ENCODE measurements around the gene FBLN1.

Gene FBLN1

DNA sequence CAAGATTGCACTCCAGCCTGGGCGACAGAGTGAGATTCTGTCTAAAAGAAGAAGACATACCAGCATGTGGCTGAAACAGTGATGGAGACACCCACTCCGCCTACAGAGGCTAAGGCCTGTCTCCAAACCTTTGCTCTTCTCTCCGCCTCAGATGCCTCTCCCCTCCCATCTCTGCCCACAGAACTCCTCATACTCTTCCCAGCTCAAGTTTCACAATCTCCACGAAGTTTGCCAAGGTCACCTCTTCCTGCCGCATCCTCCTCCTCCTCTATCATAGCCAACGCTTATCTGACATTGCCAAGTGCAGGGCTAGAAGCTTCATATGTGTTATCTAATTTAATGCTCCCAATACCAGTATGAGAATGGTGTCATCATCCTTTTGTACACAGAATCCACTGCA lies 25.9 kb upstream of the FBLN1 start:
- in situ Hi-C loops (cut with MboI; ENCODE audit: low sequenced_read_pairs, unreplicated experiment), result no loop called here
- no peak for DNase-seq (ENCODE audit: low spot score)
- TF ChIP-seq, protein P1, sequence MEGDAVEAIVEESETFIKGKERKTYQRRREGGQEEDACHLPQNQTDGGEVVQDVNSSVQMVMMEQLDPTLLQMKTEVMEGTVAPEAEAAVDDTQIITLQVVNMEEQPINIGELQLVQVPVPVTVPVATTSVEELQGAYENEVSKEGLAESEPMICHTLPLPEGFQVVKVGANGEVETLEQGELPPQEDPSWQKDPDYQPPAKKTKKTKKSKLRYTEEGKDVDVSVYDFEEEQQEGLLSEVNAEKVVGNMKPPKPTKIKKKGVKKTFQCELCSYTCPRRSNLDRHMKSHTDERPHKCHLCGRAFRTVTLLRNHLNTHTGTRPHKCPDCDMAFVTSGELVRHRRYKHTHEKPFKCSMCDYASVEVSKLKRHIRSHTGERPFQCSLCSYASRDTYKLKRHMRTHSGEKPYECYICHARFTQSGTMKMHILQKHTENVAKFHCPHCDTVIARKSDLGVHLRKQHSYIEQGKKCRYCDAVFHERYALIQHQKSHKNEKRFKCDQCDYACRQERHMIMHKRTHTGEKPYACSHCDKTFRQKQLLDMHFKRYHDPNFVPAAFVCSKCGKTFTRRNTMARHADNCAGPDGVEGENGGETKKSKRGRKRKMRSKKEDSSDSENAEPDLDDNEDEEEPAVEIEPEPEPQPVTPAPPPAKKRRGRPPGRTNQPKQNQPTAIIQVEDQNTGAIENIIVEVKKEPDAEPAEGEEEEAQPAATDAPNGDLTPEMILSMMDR (IDR thresholded peaks at IDR 0.05; ENCODE audit: borderline replicate concordance, control extremely low read depth, extremely low read depth, insufficient read depth, missing control alignments), result no peak

DNA sequence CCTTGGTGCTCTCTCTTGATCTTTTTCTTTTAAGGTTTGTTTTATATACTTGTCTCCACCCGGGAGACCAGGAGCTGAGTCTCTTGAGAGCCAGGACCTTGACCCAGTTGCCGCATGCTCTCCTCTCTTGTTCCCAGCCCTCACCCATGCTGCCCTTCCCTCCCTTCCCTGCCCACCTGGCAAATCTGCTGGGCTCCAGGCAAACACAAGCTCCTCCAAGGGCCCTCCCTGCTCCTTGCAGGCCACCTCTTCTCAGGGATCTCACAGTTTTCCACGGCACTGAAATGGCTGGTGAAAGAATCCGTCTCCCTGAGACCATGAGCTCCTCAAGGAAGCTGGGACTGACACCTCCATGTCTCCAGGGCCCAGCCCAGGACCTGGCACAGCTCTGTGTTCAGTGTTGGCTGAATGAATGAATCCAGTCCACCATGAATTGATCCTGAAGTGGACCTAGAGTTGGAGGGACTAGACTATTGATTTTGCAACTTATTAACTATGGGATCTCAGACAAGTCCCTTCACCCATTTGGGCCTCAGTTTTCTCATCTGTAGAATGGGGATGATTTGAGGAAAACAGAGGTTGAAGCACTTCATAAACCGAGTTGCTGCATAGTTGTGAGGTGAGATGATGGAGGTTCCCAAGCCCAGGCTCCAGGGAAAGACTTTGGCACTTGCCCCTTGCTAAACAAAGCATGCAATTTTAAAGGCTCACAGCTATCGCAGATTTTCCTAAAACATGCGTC lies 25.1 kb upstream of the FBLN1 start:
- TF ChIP-seq, protein P1 (IDR thresholded peaks at IDR 0.05; ENCODE audit: borderline replicate concordance, control extremely low read depth, extremely low read depth, insufficient read depth, missing control alignments), result no peak
- DNase-seq (ENCODE audit: low spot score), result no peak
- in situ Hi-C loops (cut with MboI; ENCODE audit: low sequenced_read_pairs, unreplicated experiment), result no loop called here

DNA sequence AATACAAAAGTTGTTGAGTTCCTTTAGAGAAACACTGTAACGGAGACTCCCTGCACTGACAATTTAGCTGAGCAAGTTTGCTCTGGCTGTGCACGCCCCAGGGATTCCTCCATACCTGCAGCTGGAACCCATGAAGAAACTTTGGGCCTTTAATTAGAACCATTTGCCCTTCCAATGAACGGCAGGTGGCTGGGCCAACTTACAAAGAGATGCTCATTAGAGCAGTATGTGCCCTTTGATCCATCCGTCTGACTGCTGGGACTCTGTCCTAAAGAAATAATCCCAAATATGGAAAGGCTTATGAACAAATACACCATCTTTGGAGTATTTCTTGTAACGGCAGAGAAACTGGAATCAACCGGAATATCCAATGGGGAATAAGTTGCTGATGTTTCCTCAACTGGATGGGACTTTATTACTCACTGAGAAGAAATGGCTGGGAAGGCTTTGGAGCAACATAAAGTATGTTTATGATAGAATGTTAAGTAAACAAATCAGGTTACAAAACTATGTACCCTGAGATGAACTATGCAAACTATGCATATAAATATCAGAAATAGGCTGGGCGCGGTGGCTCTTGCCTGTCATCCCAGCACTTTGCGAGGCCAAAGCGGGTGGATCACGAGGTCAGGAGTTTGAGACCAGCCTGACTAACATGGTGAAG lies 24.4 kb upstream of the FBLN1 start:
- in situ Hi-C loops (cut with MboI; ENCODE audit: low sequenced_read_pairs, unreplicated experiment), result no loop called here
- DNase-seq (ENCODE audit: low spot score), result no peak
- TF ChIP-seq, protein P1 (IDR thresholded peaks at IDR 0.05; ENCODE audit: borderline replicate concordance, control extremely low read depth, extremely low read depth, insufficient read depth, missing control alignments), result no peak

DNA sequence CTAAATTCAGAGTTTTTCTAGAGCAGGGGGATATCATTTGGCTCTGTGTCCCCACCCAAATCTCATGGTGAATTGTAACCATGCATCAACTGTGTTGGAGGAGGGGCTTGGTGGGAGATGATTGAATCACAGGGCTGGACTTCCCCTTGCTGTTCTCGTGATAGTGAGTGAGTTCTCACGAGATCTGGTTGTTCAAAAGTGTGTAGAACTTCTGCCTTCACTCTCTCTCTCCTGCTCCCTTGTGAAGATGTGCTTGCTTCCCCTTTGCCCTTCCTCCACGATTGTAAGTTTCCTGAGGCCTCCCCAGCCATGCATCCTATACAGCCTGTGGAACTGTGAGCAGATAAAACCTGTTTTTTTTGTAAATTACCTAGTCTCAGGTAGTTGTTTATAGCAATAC lies 22.0 kb upstream of the FBLN1 start:
- TF ChIP-seq, protein P1 (IDR thresholded peaks at IDR 0.05; ENCODE audit: borderline replicate concordance, control extremely low read depth, extremely low read depth, insufficient read depth, missing control alignments), result no peak
- no peak for DNase-seq (ENCODE audit: low spot score)
- in situ Hi-C loops (cut with MboI; ENCODE audit: low sequenced_read_pairs, unreplicated experiment), result no loop called here

DNA sequence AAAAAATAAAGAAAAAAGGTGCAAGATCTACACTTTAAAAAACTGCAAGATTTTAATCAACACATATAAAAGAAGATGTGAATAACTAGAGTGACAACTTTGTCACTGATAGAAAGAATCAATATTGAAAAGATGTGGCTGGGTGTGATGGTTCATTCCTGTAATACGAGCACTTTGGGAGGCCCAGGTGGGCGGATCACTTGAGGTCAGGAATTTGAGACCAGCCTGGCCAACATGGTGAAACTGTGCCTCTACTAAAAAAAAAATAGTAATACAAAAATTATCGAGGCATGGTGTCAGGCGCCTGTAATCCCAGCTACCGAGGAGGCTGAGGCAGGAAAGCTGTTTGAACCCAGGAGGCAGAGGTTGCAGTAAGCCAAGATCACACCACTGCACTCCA lies 21.0 kb upstream of the FBLN1 start:
- no peak for DNase-seq (ENCODE audit: low spot score)
- TF ChIP-seq, protein P1 (IDR thresholded peaks at IDR 0.05; ENCODE audit: borderline replicate concordance, control extremely low read depth, extremely low read depth, insufficient read depth, missing control alignments), result no peak
- in situ Hi-C loops (cut with MboI; ENCODE audit: low sequenced_read_pairs, unreplicated experiment), result no loop called here

DNA sequence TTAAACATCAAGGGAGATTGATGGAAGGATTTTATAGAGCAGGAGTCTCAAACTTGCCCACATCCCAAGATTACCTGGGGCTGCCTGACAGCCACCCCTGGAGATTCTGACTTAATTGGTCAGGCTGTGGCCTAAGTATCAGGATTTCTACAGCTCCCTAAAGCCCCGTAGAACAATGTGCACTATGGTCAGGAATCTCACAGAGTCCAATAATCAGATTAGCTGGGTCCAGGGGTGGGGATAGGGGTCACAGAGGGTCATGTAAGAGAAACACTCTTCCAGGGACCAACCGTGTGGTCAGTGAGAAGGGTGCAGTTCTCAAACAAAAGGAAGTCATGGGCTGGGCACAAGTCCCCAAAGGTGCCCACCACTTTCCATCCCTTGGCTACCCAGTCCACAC lies 20.5 kb upstream of the FBLN1 start:
- in situ Hi-C loops (cut with MboI; ENCODE audit: low sequenced_read_pairs, unreplicated experiment), result no loop called here
- TF ChIP-seq, protein P1 (IDR thresholded peaks at IDR 0.05; ENCODE audit: borderline replicate concordance, control extremely low read depth, extremely low read depth, insufficient read depth, missing control alignments), result no peak

More for the DNA sequence above, 20.5 kb upstream of the FBLN1 start:
- no peak for DNase-seq (ENCODE audit: low spot score)
